Hepatocyte (in vitro differentiated cells): ENCODE data around the gene ZNF318. TPM values are rescaled to one million over a fixed set of nuclear protein-coding genes. Genes with fewer than 3 reads are reported as not detected.

Experiments used
- DNase-seq: peaks from one replicate; pipeline ENCODE4 v3.0.0-alpha.2; 2016; ENCODE audit warnings: low spot score
- H2AFZ ChIP-seq: fragments of 200-600 bp; sonication (generic); 2 replicates; pipeline ENCODE4 v1.6.0; 2016; ENCODE audit warnings: antibody characterized with exemption, mild to moderate bottlenecking
- H3K27ac ChIP-seq: fragments of 200-600 bp; sonication (generic); 2 replicates; pipeline ENCODE4 v1.5.1; 2016; ENCODE audit warnings: mild to moderate bottlenecking
- H3K27me3 ChIP-seq: fragments of 200-600 bp; sonication (generic); 2 replicates; pipeline ENCODE4 v1.6.1; 2016
- H3K36me3 ChIP-seq: fragments of 200-600 bp; sonication (generic); replicated peaks from 2 replicates; pipeline ENCODE4 v1.5.1; 2016; ENCODE audit warnings: low read depth; ENCODE audit not compliant: insufficient read depth
- H3K4me1 ChIP-seq: fragments of 200-600 bp; sonication (generic); 2 replicates; pipeline ENCODE4 v1.5.1; 2016; ENCODE audit warnings: mild to moderate bottlenecking, moderate library complexity; ENCODE audit not compliant: insufficient read depth
- H3K4me2 ChIP-seq: fragments of 200-600 bp; sonication (generic); 2 replicates; pipeline ENCODE4 v1.6.0; 2016
- H3K4me3 ChIP-seq: fragments of 200-600 bp; sonication (generic); 2 replicates; pipeline ENCODE4 v1.5.1; 2016; ENCODE audit warnings: mild to moderate bottlenecking
- H3K79me2 ChIP-seq: fragments of 200-600 bp; sonication (generic); 2 replicates; pipeline ENCODE4 v1.6.0; 2017; ENCODE audit warnings: mild to moderate bottlenecking
- H3K9me2 ChIP-seq: fragments of 200-600 bp; sonication (generic); replicated peaks from 2 replicates; pipeline ENCODE4 v1.6.0; 2017; ENCODE audit warnings: mild to moderate bottlenecking; ENCODE audit not compliant: insufficient read depth
- H3K9me3 ChIP-seq: fragments of 200-600 bp; sonication (generic); 2 replicates; pipeline ENCODE4 v1.5.1; 2016; ENCODE audit warnings: low read depth, mild to moderate bottlenecking
- H4K20me1 ChIP-seq: fragments of 200-600 bp; sonication (generic); 2 replicates; pipeline ENCODE4 v1.6.0; 2016; ENCODE audit warnings: mild to moderate bottlenecking; ENCODE audit not compliant: insufficient read depth, poor library complexity, severe bottlenecking
- CTCF ChIP-seq: fragments of 200-600 bp; sonication (generic); IDR thresholded peaks from 2 replicates; pipeline ENCODE4 v1.5.1; 2016; ENCODE audit warnings: antibody characterized with exemption, mild to moderate bottlenecking; ENCODE audit not compliant: poor library complexity
- EZH2 ChIP-seq: fragments of 200-600 bp; sonication (generic); IDR thresholded peaks from 2 replicates; pipeline ENCODE4 v1.6.1; 2016; ENCODE audit warnings: antibody characterized with exemption, mild to moderate bottlenecking, borderline replicate concordance
- EZH2phosphoT487 ChIP-seq: fragments of 200-600 bp; sonication (generic); IDR thresholded peaks from one replicate; pipeline ENCODE4 v1.6.1; 2018; ENCODE audit warnings: antibody characterized with exemption, mild to moderate bottlenecking, low read depth, moderate library complexity; ENCODE audit not compliant: unreplicated experiment, severe bottlenecking
- WGBS: methylation state at CpG from one replicate; pipeline ENCODE4 v1.1.6; 2016; ENCODE audit warnings: low lambda C conversion rate; ENCODE audit errors: missing lambda C conversion rate; 5-methylcytosine and 5-hydroxymethylcytosine counted together
- polyA plus RNA-seq: library from polyadenylated mRNA; unstranded; fragments of >200 nt; fragmentation: Nextera tagmentation; extraction: Ambion mirVana; gene quantifications from 2 replicates; pipeline ENCODE4 v1.2.1, GENCODE V29; 2016
- total RNA-seq: library from RNA; depleted of rRNA; stranded (reverse); fragments of >200 nt; gene quantifications from 2 replicates; pipeline ENCODE4 v1.2.3, GENCODE V29; 2014

Gene ZNF318
- total and polyA plus RNA-seq, 2 experiments from 2014 or later: 6.9 to 13.4 TPM

- no peaks in the 10 kb centered on the region for H3K4me1 ChIP-seq
- no peaks in the 10 kb centered on the region for H3K36me3 ChIP-seq
- H2AFZ ChIP-seq: no peak overlapping the region
- no peaks in the 10 kb centered on the region for H3K9me3 ChIP-seq
- no peak overlapping the region for H3K4me3 ChIP-seq
- H3K27ac ChIP-seq: no peak overlapping the region
- H4K20me1 ChIP-seq: no peaks in the 10 kb centered on the region
- 78% methylated on average over 3 of the region's 3 CpGs for WGBS
- no peak overlapping the region for H3K4me2 ChIP-seq
- H3K27me3 ChIP-seq: no peaks in the 10 kb centered on the region
- TF ChIP-seq CTCF (no peak), EZH2phosphoT487 (no peak), EZH2 (no peak)
- no peak for DNase-seq
- H3K79me2 ChIP-seq: no peaks in the 10 kb centered on the region
- no peaks in the 10 kb centered on the region for H3K9me2 ChIP-seq
These were observed 30.6 kb upstream of the ZNF318 start for GRCh38 chr6:43399932-43400487.

- DNase-seq: peak; percentile 18
- Histone ChIP-seq H3K4me1 (peaks cover 6% of the 10 kb centered on the region), H3K27ac (peak overlapping the region; percentile 15), H3K4me3 (no peak overlapping the region), H3K79me2 (peaks cover 9% of the 10 kb centered on the region), H4K20me1 (no peaks in the 10 kb centered on the region), H3K9me3 (no peaks in the 10 kb centered on the region), H2AFZ (no peak overlapping the region), H3K9me2 (no peaks in the 10 kb centered on the region), H3K36me3 (no peaks in the 10 kb centered on the region), H3K4me2 (no peak overlapping the region), H3K27me3 (no peaks in the 10 kb centered on the region)
- WGBS: 47% methylated on average over 6 of the region's 6 CpGs
- TF ChIP-seq EZH2 (no peak), EZH2phosphoT487 (no peak), CTCF (no peak)
These were observed 27.1 kb upstream of the ZNF318 start for GRCh38 chr6:43396408-43397149.

- H3K79me2 ChIP-seq: peaks cover 9% of the 10 kb centered on the region
- H3K9me3 ChIP-seq: no peaks in the 10 kb centered on the region
- TF ChIP-seq EZH2 (no peak), EZH2phosphoT487 (no peak)
- no peaks in the 10 kb centered on the region for H3K27me3 ChIP-seq
- WGBS: 84% methylated on average over 4 of the region's 4 CpGs
- H3K4me2 ChIP-seq: no peak overlapping the region
- H3K4me1 ChIP-seq: peaks cover 7% of the 10 kb centered on the region
- no peaks in the 10 kb centered on the region for H3K36me3 ChIP-seq
- H3K27ac ChIP-seq: peak overlapping the region; percentile 15
- H4K20me1 ChIP-seq: no peaks in the 10 kb centered on the region
- no peak overlapping the region for H3K4me3 ChIP-seq
- no peaks in the 10 kb centered on the region for H3K9me2 ChIP-seq
- no peak for DNase-seq
- H2AFZ ChIP-seq: no peak overlapping the region
These were observed 26.3 kb upstream of the ZNF318 start for GRCh38 chr6:43395776-43396175.

GRCh38 chr6:43394982-43395381 is 25.5 kb upstream of the ZNF318 start:
- Histone ChIP-seq H3K27me3 (no peaks in the 10 kb centered on the region), H3K27ac (no peak overlapping the region), H3K79me2 (peaks cover 9% of the 10 kb centered on the region), H3K4me1 (peaks cover 7% of the 10 kb centered on the region), H3K9me2 (no peaks in the 10 kb centered on the region), H3K36me3 (no peaks in the 10 kb centered on the region), H3K4me2 (no peak overlapping the region), H4K20me1 (no peaks in the 10 kb centered on the region), H2AFZ (no peak overlapping the region), H3K9me3 (no peaks in the 10 kb centered on the region), H3K4me3 (no peak overlapping the region)
- WGBS: 91% methylated on average over 4 of the region's 4 CpGs
- TF ChIP-seq EZH2: no peak
- TF ChIP-seq EZH2phosphoT487: no peak
- TF ChIP-seq CTCF: no peak
- DNase-seq: no peak
